SK-N-SH treated with all-trans-retinoic acid at 6 μM for 48 hours (cell line): Measurements from ENCODE around the gene FIGN.

Experiments
- ARNTL ChIP-seq: fragments of 450-650 bp; formaldehyde crosslinking; IDR thresholded peaks from 2 replicates; pipeline ENCODE4 v1.5.0; 2020; ENCODE audit warnings: low read depth, mild to moderate bottlenecking, moderate library complexity, borderline replicate concordance
- CSDC2 ChIP-seq: fragments of 250-450 bp; sonication (Bioruptor Pico); IDR thresholded peaks from 2 replicates; pipeline ENCODE4 v1.5.0; 2020; ENCODE audit warnings: mild to moderate bottlenecking, moderate library complexity
- CSRNP3 ChIP-seq: fragments of 250-450 bp; sonication (Bioruptor Pico); IDR thresholded peaks from 2 replicates; pipeline ENCODE4 v1.5.1; 2021; ENCODE audit warnings: mild to moderate bottlenecking, moderate library complexity
- ESRRG ChIP-seq: fragments of 250-450 bp; sonication (Bioruptor Pico); IDR thresholded peaks from 2 replicates; pipeline ENCODE4 v1.6.1; 2021; ENCODE audit warnings: mild to moderate bottlenecking
- PATZ1 ChIP-seq: fragments of 250-450 bp; sonication (Bioruptor Pico); IDR thresholded peaks from 2 replicates; pipeline ENCODE4 v1.8.0; 2020; ENCODE audit warnings: mild to moderate bottlenecking, moderate library complexity, borderline replicate concordance
- POU6F1 ChIP-seq: fragments of 250-450 bp; sonication (Bioruptor Pico); IDR thresholded peaks from 2 replicates; pipeline ENCODE4 v1.8.0; 2021; ENCODE audit warnings: low read depth, mild to moderate bottlenecking, moderate library complexity, borderline replicate concordance
- PPARA ChIP-seq: fragments of 250-450 bp; sonication (Bioruptor Pico); IDR thresholded peaks from 2 replicates; pipeline ENCODE4 v1.5.0; 2020; ENCODE audit warnings: mild to moderate bottlenecking, borderline replicate concordance
- TOX ChIP-seq: fragments of 250-450 bp; sonication (Bioruptor Pico); IDR thresholded peaks from 2 replicates; pipeline ENCODE4 v1.8.0; 2021; ENCODE audit warnings: mild to moderate bottlenecking, moderate library complexity, borderline replicate concordance
- ZC3H10 ChIP-seq: fragments of 250-450 bp; sonication (Bioruptor Pico); IDR thresholded peaks from 2 replicates; pipeline ENCODE4 v1.5.1; 2021; ENCODE audit warnings: mild to moderate bottlenecking, moderate library complexity
- ZFP30 ChIP-seq: fragments of 450-650 bp; formaldehyde crosslinking; IDR thresholded peaks from 2 replicates; pipeline ENCODE4 v1.5.0; 2022; ENCODE audit warnings: mild to moderate bottlenecking, moderate library complexity
- ZNF70 ChIP-seq: fragments of 450-650 bp; formaldehyde crosslinking; IDR thresholded peaks from 2 replicates; pipeline ENCODE4 v1.5.0; 2020; ENCODE audit warnings: mild to moderate bottlenecking, moderate library complexity
- ZNF8 ChIP-seq: fragments of 450-650 bp; formaldehyde crosslinking; IDR thresholded peaks from 2 replicates; pipeline ENCODE4 v1.5.0; 2020; ENCODE audit warnings: mild to moderate bottlenecking, moderate library complexity

- TF ChIP-seq ZNF70 (no peak), TOX (CRISPR knock-in tag) (no peak), ZFP30 (CRISPR knock-in tag) (no peak), CSDC2 (CRISPR knock-in tag) (no peak), POU6F1 (CRISPR knock-in tag) (no peak), ZNF8 (CRISPR knock-in tag) (no peak), ARNTL (CRISPR knock-in tag) (no peak), PPARA (CRISPR knock-in tag) (no peak), CSRNP3 (no peak), PATZ1 (CRISPR knock-in tag) (no peak), ESRRG (CRISPR knock-in tag) (no peak), ZC3H10 (CRISPR knock-in tag) (no peak)
Observed at GRCh38 chr2:163553601-163554000, 182.2 kb downstream of the FIGN start.
